BLaER1 treated with 17β-estradiol and CSF1 and Interleukin-3, amounts not matched to agents 10 nM and 100 nM (cell line): Measurements from ENCODE around the gene TAC3.
A peak's percentile ranks its signal among the peaks of the same experiment; 100 is the strongest.

Experiments used
- H3K27ac ChIP-seq, 11 experiments: shearing (Covaris generic); formaldehyde crosslinking; 2 replicates each; pipeline ENCODE4 v1.8.1; 2022
- H3K27me3 ChIP-seq, 11 experiments: shearing (Covaris generic); formaldehyde crosslinking; 2 replicates each; pipeline ENCODE4 v1.8.1; 2022
- H3K36me3 ChIP-seq, 11 experiments: shearing (Covaris generic); formaldehyde crosslinking; 2 replicates each; pipeline ENCODE4 v1.8.1; 2022
- H3K4me1 ChIP-seq, 10 experiments: shearing (Covaris generic); formaldehyde crosslinking; 2 replicates each; pipeline ENCODE4 v1.8.1; 2022
- H3K4me2 ChIP-seq, 11 experiments: shearing (Covaris generic); formaldehyde crosslinking; 2 replicates each; pipeline ENCODE4 v1.8.1; 2022
- H3K4me3 ChIP-seq, 10 experiments: shearing (Covaris generic); formaldehyde crosslinking; 2 replicates each; pipeline ENCODE4 v1.8.1; 2022
- H3K9ac ChIP-seq, 11 experiments: shearing (Covaris generic); formaldehyde crosslinking; 2 replicates each; pipeline ENCODE4 v1.8.1; 2022
- H3K9me3 ChIP-seq, 11 experiments: shearing (Covaris generic); formaldehyde crosslinking; replicated peaks in 1 of 11; 2 replicates each; pipeline ENCODE4 v1.8.1; 2022
- H4K20me1 ChIP-seq, 11 experiments: shearing (Covaris generic); formaldehyde crosslinking; 2 replicates each; pipeline ENCODE4 v1.8.1; 2022
- Cebpa-rat ChIP-seq, 11 experiments: shearing (Covaris generic); IDR thresholded peaks; 2 replicates each; pipeline ENCODE4 v1.8.1; 2022

The TAC3 gene

GRCh38 chr12:57011438-57012424 is 4.6 kb downstream of the TAC3 start:
- Histone ChIP-seq H3K4me2 (no peak overlapping the region), H3K4me3 (no peak overlapping the region), H3K9ac (no peak overlapping the region), H3K27me3 (no peaks in the 10 kb centered on the region), H3K36me3 (no peaks in the 10 kb centered on the region), H4K20me1 (no peaks in the 10 kb centered on the region), H3K4me1 (peaks cover 0 to 25% (median 6%) of the 10 kb centered on the region in 10 experiments; a peak in 17 of 20 replicates), H3K27ac (no peak overlapping the region), H3K9me3 (no peaks in the 10 kb centered on the region)
- TF ChIP-seq Cebpa-rat (IDR thresholded peaks at IDR 0.05) = no peak

- no peak for TF ChIP-seq Cebpa-rat (IDR thresholded peaks at IDR 0.05)
- no peak overlapping the region for H3K4me2 ChIP-seq
- H3K9me3 ChIP-seq = no peaks in the 10 kb centered on the region
- no peaks in the 10 kb centered on the region for H3K27me3 ChIP-seq
- H3K36me3 ChIP-seq = no peaks in the 10 kb centered on the region
- no peak overlapping the region for H3K4me3 ChIP-seq
- peaks cover 0 to 26% (median 8%) of the 10 kb centered on the region in 10 experiments; a peak in 17 of 20 replicates for H3K4me1 ChIP-seq
- peaks cover 0 to 2% (median 0%) of the 10 kb centered on the region in 11 experiments; a peak in 2 of 22 replicates for H4K20me1 ChIP-seq
- no peak overlapping the region for H3K9ac ChIP-seq
- H3K27ac ChIP-seq = no peak overlapping the region
Measured at GRCh38 chr12:57010627-57011247, 5.6 kb downstream of the TAC3 start.

- Histone ChIP-seq H3K4me3 (no peak overlapping the region), H3K36me3 (no peaks in the 10 kb centered on the region), H4K20me1 (peaks cover 0 to 9% (median under 1%) of the 10 kb centered on the region in 11 experiments; a peak in 9 of 22 replicates), H3K9me3 (no peaks in the 10 kb centered on the region), H3K9ac (no peak overlapping the region), H3K27ac (no peak overlapping the region), H3K4me1 (peaks cover 6 to 31% (median 13%) of the 10 kb centered on the region in 10 experiments), H3K4me2 (no peak overlapping the region), H3K27me3 (no peaks in the 10 kb centered on the region)
- no peak for TF ChIP-seq Cebpa-rat (IDR thresholded peaks at IDR 0.05)
Measured at GRCh38 chr12:57009949-57010626, 6.2 kb downstream of the TAC3 start.

DNA sequence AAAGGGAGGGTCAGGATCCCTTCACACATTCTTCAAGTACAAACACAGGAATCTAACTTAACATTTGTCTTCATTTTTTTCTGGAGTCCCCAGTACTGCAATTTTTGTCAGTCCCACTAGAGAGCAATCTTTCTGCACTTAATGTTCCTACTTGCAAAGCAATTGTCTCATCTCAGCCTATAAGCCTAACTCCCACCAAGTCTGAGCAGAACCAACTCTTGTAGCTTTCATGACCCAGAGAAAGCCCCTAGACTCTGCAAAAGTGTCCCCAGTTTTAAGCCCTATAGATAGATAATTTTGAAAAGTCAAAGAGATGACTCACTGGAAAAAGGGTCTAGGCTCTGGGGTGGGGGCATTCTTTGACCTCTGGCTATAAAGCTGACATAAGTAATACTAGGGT is 8.2 kb downstream of the TAC3 start:
- Histone ChIP-seq H3K36me3 (peaks cover 15 to 19% (median 17%) of the 10 kb centered on the region in 11 experiments), H3K4me3 (no peak overlapping the region), H3K9ac (peak overlapping the region in 2 of 11 experiments; percentile 25 to 42; a peak in 1 of 22 replicates), H4K20me1 (peaks cover 0 to 28% (median 20%) of the 10 kb centered on the region in 11 experiments; a peak in 19 of 22 replicates), H3K4me2 (peak overlapping the region in 3 of 11 experiments; percentile 11 to 58 (median 30); a peak in 5 of 22 replicates), H3K9me3 (no peaks in the 10 kb centered on the region), H3K27me3 (no peaks in the 10 kb centered on the region), H3K4me1 (peaks cover 12 to 45% (median 20%) of the 10 kb centered on the region in 10 experiments), H3K27ac (no peak overlapping the region)
- TF ChIP-seq Cebpa-rat (IDR thresholded peaks at IDR 0.05) = no peak

GRCh38 chr12:57006809-57007475 is 9.4 kb downstream of the TAC3 start:
- H3K9ac ChIP-seq = peak overlapping the region; percentile 9 to 98 (median 96); a peak in 18 of 22 replicates
- no peaks in the 10 kb centered on the region for H3K27me3 ChIP-seq
- peaks cover 12 to 48% (median 22%) of the 10 kb centered on the region in 10 experiments for H3K4me1 ChIP-seq
- peak overlapping the region; percentile 33 to 70 (median 59); a peak in 20 of 22 replicates for H3K4me2 ChIP-seq
- TF ChIP-seq Cebpa-rat (IDR thresholded peaks at IDR 0.05) = no peak
- peaks cover 28 to 31% (median 30%) of the 10 kb centered on the region in 11 experiments for H3K36me3 ChIP-seq
- peaks cover 11 to 40% (median 32%) of the 10 kb centered on the region in 11 experiments; a peak in 21 of 22 replicates for H4K20me1 ChIP-seq
- H3K4me3 ChIP-seq = peak overlapping the region; percentile 73 to 96 (median 91); a peak in 18 of 20 replicates
- H3K9me3 ChIP-seq = no peaks in the 10 kb centered on the region
- peak overlapping the region in 9 of 11 experiments; percentile 0 to 93 (median 43); a peak in 13 of 22 replicates for H3K27ac ChIP-seq

GRCh38 chr12:57005980-57006808 is 10.1 kb downstream of the TAC3 start, which contains the start of gene ZBTB39:
TSS of gene ZBTB39 (minus strand) at chr12:57006546. CDS start at chr12:57004917, 1,629 bp downstream.
- Histone ChIP-seq H3K27me3 (no peaks in the 10 kb centered on the region), H3K9me3 (no peaks in the 10 kb centered on the region), H3K4me2 (peak within 1 kb of the TSS; percentile 77 to 97 (median 93)), H3K4me1 (peaks cover 12 to 56% (median 27%) of the 10 kb centered on the region in 10 experiments), H3K9ac (peak within 1 kb of the TSS; percentile 92 to 98 (median 96)), H3K27ac (peak within 1 kb of the TSS; percentile 74 to 94 (median 92)), H3K4me3 (peak within 1 kb of the TSS; percentile 73 to 96 (median 91)), H3K36me3 (peaks cover 35 to 39% (median 37%) of the 10 kb centered on the region in 11 experiments), H4K20me1 (peaks cover 16 to 48% (median 40%) of the 10 kb centered on the region in 11 experiments; a peak in 21 of 22 replicates)
- no peak for TF ChIP-seq Cebpa-rat (IDR thresholded peaks at IDR 0.05)

GRCh38 chr12:57004651-57005050 is 11.7 kb downstream of the TAC3 start:
- Histone ChIP-seq H3K9me3 (no peaks in the 10 kb centered on the region), H3K4me2 (peak overlapping the region; percentile 77 to 97 (median 93)), H3K27me3 (no peaks in the 10 kb centered on the region), H3K36me3 (peaks cover 45 to 54% (median 53%) of the 10 kb centered on the region in 11 experiments), H4K20me1 (peaks cover 25 to 63% (median 55%) of the 10 kb centered on the region in 11 experiments; a peak in 21 of 22 replicates), H3K9ac (peak overlapping the region; percentile 92 to 98 (median 96); a peak in 13 of 22 replicates), H3K4me3 (peak overlapping the region in 9 of 10 experiments; percentile 73 to 96 (median 92); a peak in 12 of 20 replicates), H3K27ac (peak overlapping the region in 1 of 11 experiments; percentile 92; a peak in 1 of 22 replicates), H3K4me1 (peaks cover 20 to 71% (median 42%) of the 10 kb centered on the region in 10 experiments)
- TF ChIP-seq Cebpa-rat (IDR thresholded peaks at IDR 0.05) = no peak
